ENCODE results near the gene C1QL4.

C1QL4 gene

GRCh38 chr12:49294804-49295081, 42.2 kb downstream of the C1QL4 start:
- H3K27ac ChIP-seq (ENCODE audit: low read length), result no peak overlapping the region
- no peak for TF ChIP-seq CTCF (IDR thresholded peaks at IDR 0.05; ENCODE audit: borderline replicate concordance, extremely low read depth, low read length, poor library complexity, severe bottlenecking)
- no peak for TF ChIP-seq EZH2 (IDR thresholded peaks at IDR 0.05; ENCODE audit: borderline replicate concordance, low read depth, low read length, severe bottlenecking)
- no peak overlapping the region for H2AFZ ChIP-seq (ENCODE audit: low read depth, low read length)
- no peaks in the 10 kb centered on the region for H3K4me1 ChIP-seq (ENCODE audit: insufficient read depth, low read length)
- no peaks in the 10 kb centered on the region for H3K79me2 ChIP-seq (ENCODE audit: insufficient read depth, low read length)
- no peak overlapping the region for H3K4me3 ChIP-seq (ENCODE audit: low read depth in 1 of 2, low read length in 2 of 2)
- H3K4me2 ChIP-seq (ENCODE audit: insufficient read depth, low read length), result no peak overlapping the region
- no peak for DNase-seq
- peaks cover 4% of the 10 kb centered on the region for H3K27me3 ChIP-seq (ENCODE audit: insufficient read depth, low read length, poor library complexity)
- H3K36me3 ChIP-seq (ENCODE audit: insufficient read depth, low read length), result no peaks in the 10 kb centered on the region
- H3K9ac ChIP-seq (ENCODE audit: low read depth, low read length), result no peak overlapping the region
- no peaks in the 10 kb centered on the region; the same call in 1 of the 2 replicates for H4K20me1 ChIP-seq (ENCODE audit: insufficient read depth, low read length)
- no peaks in the 10 kb centered on the region for H3K9me3 ChIP-seq (ENCODE audit: insufficient read depth, low read length, severe bottlenecking)
- no peak for ATAC-seq (ENCODE audit: insufficient read depth, low read depth)

- no peak overlapping the region for H3K27ac ChIP-seq (ENCODE audit: low read length)
Measured at GRCh38 chr12:49294086-49294803, 42.7 kb downstream of the C1QL4 start.

GRCh38 chr12:49293056-49293956, 43.7 kb downstream of the C1QL4 start:
- Histone ChIP-seq H3K79me2 (ENCODE audit: insufficient read depth, low read length) (no peaks in the 10 kb centered on the region), H4K20me1 (ENCODE audit: insufficient read depth, low read length) (no peaks in the 10 kb centered on the region; the same call in 1 of the 2 replicates), H3K27me3 (ENCODE audit: insufficient read depth, low read length, poor library complexity) (peaks cover 4% of the 10 kb centered on the region), H3K4me1 (ENCODE audit: insufficient read depth, low read length) (peaks cover 3% of the 10 kb centered on the region; the same call in 1 of the 2 replicates), H3K9me3 (ENCODE audit: insufficient read depth, low read length, severe bottlenecking) (no peaks in the 10 kb centered on the region), H3K4me2 (ENCODE audit: insufficient read depth, low read length) (no peak overlapping the region), H3K4me3 (ENCODE audit: low read depth in 1 of 2, low read length in 2 of 2) (no peak overlapping the region), H3K27ac (ENCODE audit: low read length) (no peak overlapping the region), H3K9ac (ENCODE audit: low read depth, low read length) (no peak overlapping the region), H3K36me3 (ENCODE audit: insufficient read depth, low read length) (no peaks in the 10 kb centered on the region), H2AFZ (ENCODE audit: low read depth, low read length) (no peak overlapping the region; the same call in 1 of the 2 replicates)
- DNase-seq (no peak), ATAC-seq (ENCODE audit: insufficient read depth, low read depth) (no peak)
- TF ChIP-seq CTCF (IDR thresholded peaks at IDR 0.05; ENCODE audit: borderline replicate concordance, extremely low read depth, low read length, poor library complexity, severe bottlenecking), result no peak

More at GRCh38 chr12:49294086-49294803, 42.7 kb downstream of the C1QL4 start:
- no peaks in the 10 kb centered on the region for H3K4me1 ChIP-seq (ENCODE audit: insufficient read depth, low read length)
- TF ChIP-seq EZH2 (IDR thresholded peaks at IDR 0.05; ENCODE audit: borderline replicate concordance, low read depth, low read length, severe bottlenecking) (no peak), CTCF (IDR thresholded peaks at IDR 0.05; ENCODE audit: borderline replicate concordance, extremely low read depth, low read length, poor library complexity, severe bottlenecking) (no peak)
- H3K9ac ChIP-seq (ENCODE audit: low read depth, low read length), result no peak overlapping the region
- no peaks in the 10 kb centered on the region for H3K79me2 ChIP-seq (ENCODE audit: insufficient read depth, low read length)
- peaks cover 4% of the 10 kb centered on the region for H3K27me3 ChIP-seq (ENCODE audit: insufficient read depth, low read length, poor library complexity)
- H3K36me3 ChIP-seq (ENCODE audit: insufficient read depth, low read length), result no peaks in the 10 kb centered on the region
- no peak overlapping the region for H3K4me3 ChIP-seq (ENCODE audit: low read depth in 1 of 2, low read length in 2 of 2)
- DNase-seq (no peak), ATAC-seq (ENCODE audit: insufficient read depth, low read depth) (no peak)
- no peak overlapping the region for H3K4me2 ChIP-seq (ENCODE audit: insufficient read depth, low read length)
- no peak overlapping the region for H2AFZ ChIP-seq (ENCODE audit: low read depth, low read length)
- no peaks in the 10 kb centered on the region for H3K9me3 ChIP-seq (ENCODE audit: insufficient read depth, low read length, severe bottlenecking)
- no peaks in the 10 kb centered on the region; the same call in 1 of the 2 replicates for H4K20me1 ChIP-seq (ENCODE audit: insufficient read depth, low read length)
